NCI-H1417 (cell line): ENCODE results near the gene ARMH3.
"Not testable (repeated sequence)": the region's sequence is repeated elsewhere in the genome, so short reads cannot be mapped to it uniquely, and the experiment has no call there.

Experiments
- DNase-seq, 3 experiments: peaks; one replicate each; lab custom pipeline; 2025; lab: John Stamatoyannopoulos, UW

The ARMH3 gene

DNA sequence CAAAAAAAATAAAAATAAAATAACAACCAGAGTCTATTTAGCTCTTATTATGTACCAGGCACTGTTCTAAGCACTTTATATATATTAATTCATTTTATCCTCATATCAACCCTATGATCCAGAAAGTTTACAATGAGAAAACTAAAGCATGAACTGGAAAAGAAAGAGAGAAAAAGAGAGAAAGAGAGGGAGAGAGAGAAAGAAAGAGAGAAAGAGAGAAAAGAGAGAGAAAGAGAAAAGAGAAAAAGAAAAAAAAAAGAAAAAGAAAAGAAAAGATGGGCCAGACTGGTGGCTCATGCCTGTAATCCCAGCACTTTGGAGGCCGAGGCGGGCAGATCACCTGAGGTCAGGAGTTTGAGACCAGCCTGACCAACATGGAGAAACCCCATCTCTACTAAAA is 9.9 kb downstream of the ARMH3 start:
- no peak for DNase-seq

DNA sequence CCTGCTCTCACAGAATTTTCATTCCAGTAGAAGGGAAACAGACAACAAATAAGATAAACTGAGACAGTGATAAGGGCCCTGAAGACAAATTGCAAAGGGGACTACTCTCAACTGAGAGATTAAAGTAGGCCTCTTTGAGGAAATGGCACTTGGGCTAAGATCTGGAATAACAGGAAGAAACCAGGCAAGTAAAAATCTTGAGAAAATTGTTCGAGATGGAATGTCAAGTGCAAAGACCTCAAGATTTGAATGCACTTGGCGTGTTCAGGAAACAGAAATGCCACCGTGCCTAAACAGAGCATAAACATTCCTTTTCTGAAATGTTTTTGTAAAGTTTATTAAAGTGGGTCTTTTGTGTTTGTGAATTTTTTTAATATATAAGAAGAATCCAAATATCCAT is 10.7 kb downstream of the ARMH3 start:
- DNase-seq = no peak

DNA sequence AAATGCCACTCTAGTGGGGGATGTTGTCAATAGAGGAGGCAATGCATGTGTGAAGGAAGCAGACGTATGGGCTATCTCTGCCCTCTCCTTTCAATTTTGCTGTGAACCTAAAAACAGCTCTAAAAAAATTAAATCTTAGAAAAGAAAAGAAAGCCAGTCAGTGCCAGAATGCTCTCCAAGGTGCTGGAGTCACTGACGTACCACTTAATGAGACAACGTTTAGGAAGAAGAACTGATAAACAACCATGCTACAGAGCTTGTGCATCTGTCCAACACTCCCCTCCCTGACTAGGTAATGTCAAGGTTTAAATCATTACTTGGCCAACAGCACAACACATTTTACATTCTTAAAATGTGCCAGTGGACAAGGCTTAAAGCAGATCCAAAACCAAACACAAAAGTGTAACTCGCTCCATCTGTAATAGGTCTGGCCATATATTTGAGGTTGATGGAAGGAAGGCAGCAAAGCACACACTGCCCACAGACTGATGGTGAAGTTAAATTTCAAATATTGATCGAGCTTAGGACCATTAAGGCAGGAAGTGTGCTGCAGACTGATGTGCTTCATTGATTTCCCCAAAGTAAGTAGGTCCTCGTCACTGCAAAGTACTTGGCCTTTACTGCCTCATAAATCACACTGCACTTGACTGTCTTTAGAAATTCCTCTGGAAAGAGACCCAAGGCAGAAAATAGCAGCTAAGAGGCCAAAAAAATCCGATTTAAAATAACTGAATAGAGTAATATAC is 15.5 kb downstream of the ARMH3 start:
- peak in 1 of 3 experiments; percentile 38 for DNase-seq

DNA sequence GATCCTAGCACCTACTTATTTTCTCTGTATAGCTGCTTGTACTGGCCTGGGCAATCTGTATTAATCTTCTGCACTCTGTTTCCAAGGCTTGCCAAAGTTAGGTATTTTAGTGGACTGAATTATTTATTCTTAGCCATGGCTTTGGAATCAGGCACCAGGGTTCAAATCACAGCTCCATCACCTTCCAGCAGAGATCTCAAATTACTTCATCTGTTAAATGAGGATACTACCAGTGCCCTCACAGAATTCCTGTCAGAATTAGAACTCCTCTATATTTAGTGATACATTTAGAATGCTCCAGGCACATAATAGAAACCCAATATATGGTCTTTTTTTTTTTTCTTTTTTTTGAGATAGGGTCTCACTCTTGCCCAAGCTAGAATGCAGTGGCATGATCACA is 17.6 kb downstream of the ARMH3 start:
- no peak for DNase-seq

DNA sequence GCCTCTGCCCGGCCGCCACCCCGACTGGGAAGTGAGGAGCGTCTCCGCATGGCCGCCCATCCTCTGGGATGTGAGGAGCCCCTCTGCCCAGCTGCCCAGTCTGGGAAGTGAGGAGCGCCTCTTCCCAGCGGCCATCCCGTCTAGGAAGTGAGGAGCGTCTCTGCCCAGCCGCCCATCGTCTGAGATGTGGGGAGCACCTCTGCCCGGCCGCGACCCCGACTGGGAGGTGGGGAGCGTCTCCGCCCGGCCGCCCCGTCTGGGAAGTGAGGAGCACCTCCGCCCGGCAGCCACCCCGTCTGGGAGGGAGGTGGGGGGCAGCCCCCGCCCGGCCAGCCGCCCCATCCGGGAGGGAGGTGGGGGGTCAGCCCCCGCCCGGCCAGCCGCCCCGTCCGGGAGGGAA is 20.2 kb downstream of the ARMH3 start:
- not testable (repeated sequence) for DNase-seq

DNA sequence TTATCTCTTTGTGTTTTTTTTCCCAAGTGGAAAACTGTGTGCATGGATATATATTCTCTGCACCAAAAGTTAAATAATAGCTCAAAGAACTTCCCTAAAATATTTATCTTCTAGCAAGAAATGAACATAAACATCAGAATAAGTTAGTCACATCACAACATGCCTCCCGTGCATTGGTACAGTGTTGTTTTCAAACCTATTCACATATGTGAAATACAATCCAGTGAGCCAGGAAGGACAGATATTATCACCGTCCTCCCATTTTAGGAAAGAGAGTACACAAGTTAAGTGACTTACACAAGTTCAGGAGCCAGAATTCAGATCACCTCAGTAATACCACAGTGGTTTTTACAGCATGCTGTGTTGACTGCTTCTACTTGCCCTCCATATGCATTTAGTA is 22.2 kb downstream of the ARMH3 start:
- DNase-seq = no peak

DNA sequence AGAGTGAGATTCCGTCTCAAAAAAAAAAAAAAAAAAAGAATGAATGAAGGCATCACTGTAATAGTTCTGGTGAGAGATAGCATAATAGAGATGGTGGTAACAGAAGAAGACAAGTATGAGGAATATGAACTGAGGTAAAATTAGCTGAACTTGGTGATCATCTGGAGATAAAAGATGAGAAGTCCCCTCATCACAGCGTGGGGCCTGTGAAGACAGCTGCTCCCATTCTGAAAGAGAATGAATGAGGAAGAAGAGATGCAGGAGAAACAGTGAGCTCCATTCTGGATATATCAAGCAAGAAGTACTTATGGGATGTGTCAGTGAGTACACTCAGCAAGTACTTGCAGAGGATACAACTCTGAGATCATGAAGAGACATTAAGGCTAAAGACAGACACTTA is 28.7 kb downstream of the ARMH3 start:
- no peak for DNase-seq

DNA sequence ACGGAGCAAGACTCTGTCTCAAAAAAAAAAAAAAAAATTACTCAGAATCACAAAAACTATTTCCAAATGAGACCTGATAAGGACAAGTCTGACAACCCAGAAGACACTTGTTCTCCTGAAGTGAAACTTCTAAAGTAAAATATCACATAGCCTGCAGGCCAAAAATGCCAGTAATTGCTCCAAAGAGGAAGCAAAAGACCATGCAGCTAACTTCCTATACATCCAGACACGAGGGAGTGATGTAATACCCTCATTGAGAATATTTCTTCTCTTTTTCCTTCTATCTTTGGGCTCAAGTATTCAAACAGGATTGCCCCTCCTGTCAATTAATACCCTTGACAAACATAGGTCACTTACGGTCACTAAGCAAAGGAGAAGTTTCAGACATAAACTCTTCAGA is 31.2 kb downstream of the ARMH3 start:
- no peak for DNase-seq

DNA sequence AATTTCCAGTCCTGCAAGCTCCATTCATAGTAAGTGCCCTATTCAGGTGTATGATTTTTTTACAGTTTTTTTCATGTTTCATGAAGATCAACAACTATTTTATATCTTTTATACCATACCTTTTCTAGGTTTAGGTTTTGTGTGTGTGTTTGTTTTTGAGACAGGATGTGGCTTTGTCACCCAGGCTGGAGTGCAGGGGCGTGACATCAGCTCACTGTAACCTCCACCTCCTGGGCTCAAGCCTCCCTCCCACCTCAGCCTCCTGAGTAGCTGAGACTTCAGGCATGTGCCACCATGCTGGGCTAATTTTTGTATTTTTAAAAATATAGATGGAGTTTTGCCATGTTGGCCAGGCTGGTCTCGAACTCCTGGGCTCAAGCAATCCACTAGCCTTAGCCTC is 35.0 kb downstream of the ARMH3 start:
- no peak for DNase-seq

DNA sequence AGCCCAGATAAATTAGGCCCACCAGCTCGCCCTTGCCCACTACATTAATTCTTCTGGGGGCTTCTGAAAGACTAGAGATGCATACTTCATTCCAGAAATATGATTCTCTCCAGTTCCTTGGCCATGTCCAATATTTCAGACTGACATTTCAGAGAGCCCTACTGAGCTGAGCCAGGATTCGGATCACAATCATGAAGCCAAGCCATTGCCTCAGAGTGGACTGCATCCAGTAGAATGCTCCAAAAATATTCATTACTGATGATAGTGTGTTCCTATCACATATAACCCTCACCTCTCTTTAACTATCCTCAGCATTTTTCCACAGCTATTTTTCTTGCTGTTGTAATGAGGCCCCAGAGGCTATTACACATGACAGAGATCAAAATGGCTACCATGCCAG is 38.7 kb downstream of the ARMH3 start:
- DNase-seq = no peak

DNA sequence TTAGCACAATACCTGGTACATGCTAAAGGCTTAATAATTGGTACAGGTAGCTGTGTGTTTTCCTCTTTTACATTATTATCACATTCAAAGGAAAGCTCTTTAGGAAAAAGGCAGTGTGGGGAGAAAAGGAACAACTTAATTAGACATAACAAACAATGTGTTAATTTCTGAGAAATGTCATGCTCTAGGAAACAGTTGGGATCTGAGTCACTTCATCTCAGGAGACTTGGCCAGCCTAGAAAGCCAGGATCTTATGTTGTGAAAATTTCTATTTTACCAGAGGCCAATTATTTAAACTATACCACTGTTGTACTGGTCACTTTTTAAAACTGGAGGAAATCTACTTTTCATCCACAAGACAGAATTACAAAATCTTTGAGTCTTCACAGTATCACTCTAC is 39.6 kb downstream of the ARMH3 start:
- DNase-seq = no peak

DNA sequence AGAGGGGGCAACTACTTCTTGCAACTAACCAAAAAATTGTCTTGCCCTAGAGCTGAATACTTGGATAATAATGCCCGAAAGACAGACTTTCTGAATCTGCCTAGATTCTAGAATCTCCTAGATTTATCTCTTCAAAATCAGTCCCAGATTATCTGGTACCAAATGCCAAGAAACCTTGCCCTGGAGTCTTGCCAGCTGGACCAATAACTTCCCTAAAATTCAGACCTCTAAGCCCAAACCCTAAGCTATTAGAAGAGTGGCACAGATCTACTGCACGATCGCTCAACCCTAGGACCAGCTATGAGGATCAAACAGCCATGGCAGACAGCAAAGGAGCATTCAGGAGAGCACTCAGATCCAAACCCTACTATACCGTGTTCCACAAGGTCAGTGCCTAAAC is 45.0 kb downstream of the ARMH3 start:
- no peak for DNase-seq

DNA sequence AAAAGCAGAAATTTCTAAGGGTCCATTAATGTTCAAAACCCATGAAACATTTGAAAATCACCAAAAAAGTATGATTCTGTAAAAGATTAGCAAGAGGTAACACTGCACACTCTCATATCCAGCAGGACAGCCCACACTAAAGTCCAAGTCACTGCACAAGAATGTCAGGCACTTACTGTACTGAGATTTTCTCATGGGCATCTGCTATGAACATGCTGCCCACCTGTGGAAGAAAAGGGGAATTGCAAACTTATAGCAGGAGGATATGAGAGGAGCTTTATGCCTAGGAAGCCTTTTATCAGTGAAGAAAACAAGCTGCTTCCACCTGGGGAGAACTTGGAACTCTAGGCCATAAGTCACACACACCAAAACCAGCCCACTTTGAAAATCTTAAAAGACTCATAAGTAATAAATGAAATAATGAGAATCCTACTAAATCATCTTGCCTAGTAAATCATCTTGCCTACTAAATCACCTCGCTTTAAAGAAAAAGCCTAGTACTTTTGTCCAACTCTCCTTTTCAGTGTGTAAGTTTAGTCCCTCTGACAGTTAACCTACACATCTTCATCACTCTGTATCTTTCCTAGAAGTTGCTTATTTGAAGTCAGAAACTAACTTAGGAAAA is 46.1 kb downstream of the ARMH3 start:
- peak; percentile 31 to 81 (median 56) for DNase-seq

DNA sequence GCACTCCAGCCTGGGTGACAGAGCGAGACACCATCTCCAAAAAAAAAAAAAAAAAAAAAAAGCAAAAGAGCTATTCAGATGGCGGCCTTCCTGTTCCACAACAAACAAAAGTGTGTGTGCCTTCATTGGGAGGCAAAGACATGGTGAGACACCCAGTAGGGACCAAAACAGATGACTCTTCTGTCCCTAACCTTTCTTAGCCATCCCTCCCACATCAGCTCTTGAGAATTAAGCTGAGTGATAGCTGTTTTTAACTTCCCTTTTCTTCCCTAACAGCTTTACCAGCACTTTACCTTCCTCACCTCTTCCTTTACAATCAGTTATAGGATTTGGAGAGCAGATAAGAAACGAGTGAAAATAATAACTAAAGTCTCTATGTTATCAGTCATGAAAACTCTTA is 48.2 kb downstream of the ARMH3 start:
- DNase-seq = no peak

DNA sequence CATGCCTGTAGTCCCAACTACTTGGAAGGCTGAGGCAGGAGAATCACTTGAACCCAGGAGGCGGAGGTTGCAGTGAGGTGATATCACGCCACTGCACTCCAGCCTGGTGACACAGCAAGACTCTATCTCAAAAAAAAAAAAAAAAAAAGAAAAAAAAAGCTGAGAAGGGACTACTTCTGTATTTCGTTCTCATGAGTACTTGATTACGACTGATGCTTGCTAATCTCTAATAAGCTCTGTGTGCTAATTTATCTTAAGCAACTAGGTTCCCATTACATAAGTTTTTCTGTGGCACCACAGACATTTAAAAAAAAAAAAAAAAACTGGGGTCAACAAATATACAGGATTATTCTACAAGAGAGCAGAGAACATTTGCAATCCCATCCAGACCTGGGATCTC is 48.9 kb downstream of the ARMH3 start:
- DNase-seq = not testable (repeated sequence)

DNA sequence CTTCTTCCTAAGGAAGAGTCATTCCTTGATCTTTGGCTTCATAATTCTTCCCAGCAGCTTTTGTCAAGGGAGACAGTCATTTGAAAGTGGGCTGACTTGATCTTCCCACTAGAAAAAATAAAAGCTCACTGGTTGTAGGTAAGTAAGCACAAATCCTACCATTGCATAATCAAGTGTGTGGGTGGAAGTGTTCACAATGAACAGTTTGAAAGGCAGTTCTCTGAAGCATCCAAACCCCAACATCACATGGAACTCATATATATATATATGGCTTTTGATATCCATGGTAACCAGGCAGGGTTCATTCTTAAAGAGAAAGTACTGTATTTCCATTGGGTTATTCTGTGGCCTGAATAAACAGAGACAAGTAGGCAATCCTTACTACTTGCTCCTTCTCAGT is 51.6 kb downstream of the ARMH3 start:
- DNase-seq = peak in 1 of 3 experiments; percentile 13

DNA sequence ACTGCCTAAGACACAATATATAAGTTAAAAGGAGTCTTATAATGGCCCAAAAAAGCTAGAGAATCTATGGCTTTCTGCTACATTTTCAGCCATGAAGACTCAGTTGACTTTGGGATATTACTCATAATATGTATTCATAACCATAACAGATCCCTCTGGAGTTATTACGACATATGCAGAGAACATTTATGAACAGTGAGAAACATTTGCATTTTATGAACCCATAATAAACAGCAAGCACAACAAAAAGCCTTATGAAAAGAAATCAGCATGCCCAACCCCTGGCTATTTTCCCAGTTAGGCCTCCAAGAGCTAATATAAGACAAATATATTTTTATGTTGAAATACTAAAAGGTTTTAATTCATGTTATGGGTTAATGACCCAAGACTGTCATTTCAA is 52.4 kb downstream of the ARMH3 start:
- DNase-seq = peak in 2 of 3 experiments; percentile 2 to 61

DNA sequence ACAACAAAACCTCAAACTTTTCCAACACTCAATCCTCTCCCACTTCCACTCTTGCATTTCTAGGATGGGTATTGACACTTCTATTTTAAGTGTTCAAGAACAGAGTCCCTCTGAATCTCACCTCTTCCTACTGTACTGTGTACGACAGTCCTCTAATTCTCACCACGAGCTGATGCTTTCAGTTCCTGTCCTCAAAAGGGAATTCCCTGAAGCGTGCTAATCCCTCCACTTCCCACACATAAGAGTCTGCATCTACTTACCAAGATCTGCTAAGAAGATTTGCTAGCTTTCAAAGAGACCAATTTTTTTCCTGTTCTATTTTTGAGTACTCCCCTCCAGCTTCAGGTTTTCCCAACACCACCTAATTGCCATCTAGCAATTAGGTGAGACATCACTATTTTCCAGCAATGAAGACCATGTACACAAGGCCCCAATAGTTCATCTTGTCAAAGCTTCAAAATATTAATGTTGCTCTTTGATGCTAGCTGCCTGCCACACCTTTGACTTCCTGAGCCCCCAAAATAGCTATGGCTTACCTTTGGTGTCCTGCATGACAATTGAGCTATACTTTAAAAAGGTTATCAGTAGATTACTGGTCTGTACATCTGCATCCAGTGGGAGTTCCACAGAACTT is 54.4 kb downstream of the ARMH3 start:
- DNase-seq = no peak

DNA sequence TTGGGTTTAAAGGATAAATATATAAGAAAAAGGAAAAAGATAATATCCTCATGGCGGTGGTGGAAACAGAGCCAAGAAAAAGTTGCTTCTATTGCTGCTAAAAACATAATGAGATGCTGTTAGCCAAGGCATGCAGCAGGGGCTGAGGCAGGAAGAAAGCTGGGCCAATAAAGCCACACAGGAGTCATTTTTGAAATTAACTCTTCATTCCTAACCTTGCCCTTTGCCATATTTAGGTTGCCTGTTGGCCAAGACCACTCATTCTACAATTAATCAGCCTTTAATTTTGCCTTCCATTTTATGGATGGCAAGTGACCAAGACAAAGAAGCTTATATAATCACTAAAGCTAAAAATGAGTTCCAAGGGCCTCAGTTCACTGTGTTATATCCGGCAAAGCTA is 58.2 kb downstream of the ARMH3 start:
- no peak for DNase-seq

DNA sequence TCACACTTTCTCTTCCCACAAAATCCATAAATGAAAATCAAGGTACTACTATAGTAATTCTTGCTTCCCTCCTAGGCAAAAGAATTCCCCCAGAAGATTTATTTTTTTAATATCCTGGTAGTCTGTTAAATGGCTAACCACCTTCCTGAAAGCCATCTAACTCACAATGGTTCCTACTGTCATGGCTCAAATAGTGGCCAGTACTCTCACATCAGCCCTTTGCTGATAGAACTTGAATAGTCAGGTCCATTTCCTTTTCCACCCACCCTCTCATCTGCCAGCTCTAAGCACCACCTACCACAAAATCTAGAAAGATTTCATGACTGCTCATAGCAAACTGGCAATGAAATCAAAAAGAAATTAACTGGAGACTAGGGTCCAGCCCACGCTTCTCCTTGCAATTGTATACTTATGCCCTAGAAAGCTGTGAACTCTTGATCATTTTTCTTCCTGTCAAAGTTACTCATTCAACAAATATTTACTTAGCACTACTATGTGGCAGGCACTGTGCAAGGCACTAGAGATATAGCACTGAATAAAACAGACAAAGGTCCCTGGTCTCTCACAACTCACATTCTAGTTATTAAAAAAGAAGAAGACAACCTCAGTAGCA is 60.4 kb downstream of the ARMH3 start:
- DNase-seq = peak in 1 of 3 experiments; percentile 6

DNA sequence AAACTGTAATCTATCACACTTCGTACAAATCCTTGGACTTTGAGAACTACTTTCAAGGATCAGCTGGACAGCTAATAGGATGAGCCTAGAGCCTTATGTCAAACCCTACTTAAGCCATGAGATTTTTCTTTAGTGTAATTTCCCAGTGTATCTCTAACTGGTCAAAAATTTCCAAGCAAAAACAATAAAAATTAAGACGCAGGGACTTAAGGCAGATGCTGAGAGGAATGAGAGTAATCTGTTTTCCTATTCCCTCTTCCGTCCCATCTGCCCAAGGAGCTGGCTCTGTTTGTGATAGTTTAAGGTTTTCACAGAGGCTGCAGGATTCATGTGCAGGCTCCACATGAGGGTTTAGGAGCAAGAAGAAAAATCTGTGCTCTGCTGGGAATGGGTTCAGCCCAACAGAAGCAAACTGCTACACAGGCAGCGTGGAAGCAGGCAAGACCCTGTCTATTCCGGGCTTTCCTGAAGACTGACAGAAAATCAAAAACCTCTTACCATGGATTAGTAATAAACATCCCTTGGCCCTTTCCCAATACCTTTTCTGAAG is 62.2 kb downstream of the ARMH3 start:
- DNase-seq = no peak

DNA sequence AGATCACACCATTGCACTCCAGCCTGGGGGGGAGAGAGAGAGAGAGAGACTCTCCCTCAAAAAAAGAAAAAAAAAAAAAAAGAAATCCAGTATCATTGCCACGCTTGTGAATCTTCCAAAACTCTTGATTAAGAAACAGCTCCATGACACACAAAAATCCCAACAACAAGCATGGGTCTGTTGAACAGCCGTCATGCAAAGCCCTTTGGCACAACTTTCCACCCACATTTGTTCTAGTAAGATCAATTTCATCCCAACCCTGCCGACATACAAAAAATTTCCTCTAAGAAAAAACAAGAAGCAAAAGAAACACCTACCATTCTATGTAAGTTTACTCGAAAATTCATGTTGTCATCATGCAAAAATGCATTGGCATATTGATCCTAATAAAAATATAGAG is 62.8 kb downstream of the ARMH3 start:
- no peak for DNase-seq

DNA sequence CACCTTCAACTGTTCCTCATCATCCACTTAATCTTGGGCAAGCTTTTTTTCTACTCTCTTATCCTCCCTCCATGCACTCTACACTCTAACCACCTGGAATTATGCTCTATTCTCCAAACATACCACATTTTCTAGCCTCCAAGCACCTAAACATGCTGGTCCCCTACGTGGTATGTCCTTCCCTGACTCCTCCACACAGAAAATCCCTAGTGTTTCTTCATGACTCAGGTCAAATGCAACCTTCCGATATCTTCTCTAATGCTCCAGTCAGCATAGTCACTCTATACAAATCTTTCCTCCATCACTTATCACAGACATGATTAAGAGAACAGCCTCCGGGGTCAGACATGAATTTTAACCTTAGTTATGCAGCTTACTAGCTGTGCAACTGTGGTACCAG is 68.8 kb downstream of the ARMH3 start:
- DNase-seq = no peak
